NT2/D1 (cell line): ENCODE measurements around the gene NOVA2.
A peak's percentile ranks its signal among the peaks of the same experiment; 100 is the strongest.
"Not testable (repeated sequence)": the region's sequence is repeated elsewhere in the genome, so short reads cannot be mapped to it uniquely, and the experiment has no call there.

Experiments used
- DNase-seq: peaks from one replicate; pipeline ENCODE4 v3.0.0-alpha.2; 2011; ENCODE audit warnings: low read depth, low spot score
- H3K27me3 ChIP-seq: 2 replicates; pipeline ENCODE4 v1.6.0; 2011; ENCODE audit warnings: mild to moderate bottlenecking; ENCODE audit not compliant: insufficient read length, insufficient read depth
- H3K36me3 ChIP-seq: 2 replicates; pipeline ENCODE4 v1.6.1; 2011; ENCODE audit warnings: mild to moderate bottlenecking, low read length, mixed read lengths; ENCODE audit not compliant: insufficient read depth, insufficient read length
- H3K4me1 ChIP-seq: 2 replicates; pipeline ENCODE4 v1.5.1; 2011; ENCODE audit not compliant: insufficient read depth, insufficient read length
- H3K4me3 ChIP-seq: 2 replicates; pipeline ENCODE4 v1.5.1; 2011; ENCODE audit warnings: low read depth; ENCODE audit not compliant: insufficient read length
- H3K9ac ChIP-seq: 2 replicates; pipeline ENCODE4 v1.6.0; 2011; ENCODE audit warnings: low read depth; ENCODE audit not compliant: insufficient read length
- H3K9me3 ChIP-seq: 2 replicates; pipeline ENCODE4 v1.5.1; 2011; ENCODE audit warnings: mild to moderate bottlenecking, low read length; ENCODE audit not compliant: insufficient read depth
- SUZ12 ChIP-seq: IDR thresholded peaks from 2 replicates; pipeline ENCODE4 v1.6.1; 2011; ENCODE audit not compliant: insufficient read length, insufficient read depth; ENCODE audit errors: extremely low read depth
- YY1 ChIP-seq: IDR thresholded peaks from 2 replicates; pipeline ENCODE4 v1.6.1; 2011; ENCODE audit not compliant: insufficient read length, insufficient read depth
- ZNF274 ChIP-seq: IDR thresholded peaks from 2 replicates; pipeline ENCODE4 v1.6.1; 2011; ENCODE audit warnings: mild to moderate bottlenecking, low read depth, low read length

The NOVA2 gene

DNA sequence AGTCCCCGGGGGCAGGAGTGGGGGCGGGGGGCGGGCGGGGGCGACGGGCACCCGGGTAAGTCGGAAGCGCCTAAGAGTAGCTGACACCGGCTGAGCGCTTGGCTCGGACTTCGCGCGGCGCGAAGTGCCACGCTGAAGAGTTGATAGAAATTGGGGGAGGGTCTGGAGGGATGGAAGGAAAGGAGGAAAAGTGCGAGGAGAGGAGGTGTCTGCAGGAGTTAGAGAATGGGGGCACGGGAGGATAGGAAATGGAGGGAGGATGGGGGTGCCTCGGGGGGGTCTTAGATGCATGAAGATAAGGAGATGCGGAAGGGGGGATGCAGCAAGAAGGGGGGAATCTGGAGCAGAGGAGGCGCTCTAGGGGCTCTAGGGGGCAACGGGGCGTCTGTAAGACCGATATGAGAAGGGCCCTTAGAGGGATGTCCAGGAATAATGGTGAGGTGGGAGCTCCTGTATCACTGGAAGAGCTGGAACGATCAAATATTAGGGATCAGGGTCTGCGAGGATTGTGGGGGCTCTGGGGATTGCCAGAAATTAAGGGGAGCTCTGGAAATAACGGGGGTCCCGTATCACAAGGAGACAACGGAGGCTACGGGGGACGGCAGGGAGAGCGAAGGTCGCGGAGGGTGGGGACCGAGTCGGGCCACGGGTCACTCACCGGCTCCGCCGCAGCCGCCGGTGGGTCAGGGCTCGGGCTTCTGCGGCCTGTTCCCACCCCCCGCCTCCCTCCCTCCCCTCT is 71.6 kb downstream of the NOVA2 start, which contains the start of gene MYPOP:
TSS of gene MYPOP (minus strand) at position 702 of the 739 bp plus-strand sequence. CDS start 840 bp downstream, outside the sequence.
- TF ChIP-seq SUZ12 (no peak), YY1 (no peak), ZNF274 (no peak)
- peak within 1 kb of the TSS; percentile 63 for H3K4me3 ChIP-seq
- peak within 1 kb of the TSS; percentile 76 for H3K9ac ChIP-seq
- no peaks in the 10 kb centered on the region for H3K9me3 ChIP-seq
- no peak for DNase-seq
- peaks cover 3% of the 10 kb centered on the region for H3K4me1 ChIP-seq
- H3K27me3 ChIP-seq, result peaks cover 18% of the 10 kb centered on the region
- peaks cover 3% of the 10 kb centered on the region for H3K36me3 ChIP-seq

GRCh38 chr19:45901432-45901911 is 72.2 kb downstream of the NOVA2 start:
- Histone ChIP-seq H3K27me3 (peaks cover 18% of the 10 kb centered on the region), H3K9ac (peak overlapping the region; percentile 74), H3K36me3 (peaks cover 3% of the 10 kb centered on the region), H3K4me3 (peak overlapping the region; percentile 46), H3K4me1 (peaks cover 3% of the 10 kb centered on the region), H3K9me3 (no peaks in the 10 kb centered on the region)
- DNase-seq, result no peak
- TF ChIP-seq ZNF274 (no peak), SUZ12 (no peak), YY1 (no peak)

DNA sequence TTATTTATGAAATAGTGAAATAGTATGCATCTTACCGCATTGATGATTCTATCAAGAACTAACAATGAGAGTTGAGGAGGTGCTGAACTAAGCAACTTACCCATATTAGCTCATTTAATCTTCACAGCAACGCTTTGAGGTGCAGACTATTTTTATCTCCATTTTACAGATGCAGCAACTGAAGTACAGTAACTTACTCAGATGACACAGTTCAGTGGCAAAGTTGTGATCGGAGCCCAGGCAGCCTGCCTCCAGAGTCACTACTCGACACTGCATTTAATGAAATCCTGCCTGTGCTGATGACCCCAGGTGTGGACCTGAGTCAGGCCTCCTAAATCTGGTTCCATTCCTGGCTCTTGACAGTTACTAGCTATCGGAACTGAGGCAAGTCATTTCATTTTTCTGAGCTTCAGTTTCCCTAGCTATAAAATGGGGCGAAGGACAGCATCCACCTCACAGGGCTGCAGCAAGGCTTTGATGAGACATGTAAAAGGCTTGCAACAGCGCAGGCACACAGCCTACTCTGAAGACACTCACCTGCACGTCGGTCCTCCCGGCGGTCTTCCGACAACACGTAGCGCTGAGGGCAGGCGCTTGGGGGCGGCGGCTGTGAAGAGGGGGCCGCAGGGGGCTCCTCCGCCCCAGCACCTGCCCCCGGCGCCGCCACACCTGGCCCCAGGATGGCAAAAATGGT is 72.8 kb downstream of the NOVA2 start:
- no peaks in the 10 kb centered on the region for H3K9me3 ChIP-seq
- DNase-seq, result no peak
- H3K36me3 ChIP-seq, result peaks cover 3% of the 10 kb centered on the region
- H3K4me3 ChIP-seq, result peak overlapping the region; percentile 46
- peaks cover 3% of the 10 kb centered on the region for H3K4me1 ChIP-seq
- TF ChIP-seq ZNF274 (no peak), YY1 (no peak), SUZ12 (no peak)
- H3K27me3 ChIP-seq, result peaks cover 18% of the 10 kb centered on the region
- peak overlapping the region; percentile 74 for H3K9ac ChIP-seq

DNA sequence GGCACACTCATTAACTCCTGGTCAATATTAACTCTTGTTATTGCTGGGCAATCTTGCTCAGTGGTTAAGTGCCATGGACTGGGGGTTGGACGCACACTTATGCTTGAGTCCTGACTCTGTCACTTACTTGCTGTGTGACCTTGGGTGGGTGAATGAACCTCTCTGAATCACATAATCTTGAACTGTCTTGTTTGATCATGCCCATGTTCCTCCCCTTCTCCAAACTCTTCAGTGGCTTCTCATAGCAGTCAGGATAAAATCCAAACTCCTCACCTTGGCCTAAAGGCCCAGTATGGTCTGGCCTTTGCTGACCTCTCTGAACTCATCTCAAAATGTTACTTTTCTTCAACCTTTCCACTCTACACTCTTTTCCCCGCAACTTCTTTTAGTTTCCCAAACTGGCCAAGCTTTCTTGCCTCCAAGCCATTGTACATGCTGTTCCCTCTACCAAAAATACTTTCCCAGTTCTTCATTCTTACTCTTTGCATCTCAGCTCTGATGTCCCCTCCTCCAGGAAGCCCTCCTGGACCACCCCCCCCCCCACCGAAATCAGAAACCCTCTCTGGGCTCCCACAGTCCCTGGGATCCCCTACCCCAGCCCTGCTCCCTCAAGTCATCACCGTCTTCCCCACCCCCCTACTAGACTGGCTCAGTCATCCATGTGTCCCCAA is 73.6 kb downstream of the NOVA2 start:
- peaks cover 6% of the 10 kb centered on the region for H3K4me1 ChIP-seq
- peaks cover 3% of the 10 kb centered on the region for H3K36me3 ChIP-seq
- no peak overlapping the region for H3K9ac ChIP-seq
- no peaks in the 10 kb centered on the region for H3K9me3 ChIP-seq
- no peak for DNase-seq
- no peak for TF ChIP-seq ZNF274
- TF ChIP-seq SUZ12, result no peak
- no peak for TF ChIP-seq YY1
- H3K4me3 ChIP-seq, result no peak overlapping the region
- H3K27me3 ChIP-seq, result peaks cover 18% of the 10 kb centered on the region

GRCh38 chr19:45899253-45899652 is 74.4 kb downstream of the NOVA2 start:
- Histone ChIP-seq H3K36me3 (peaks cover 3% of the 10 kb centered on the region), H3K27me3 (peaks cover 18% of the 10 kb centered on the region), H3K9me3 (no peaks in the 10 kb centered on the region), H3K9ac (no peak overlapping the region), H3K4me1 (peaks cover 6% of the 10 kb centered on the region), H3K4me3 (no peak overlapping the region)
- TF ChIP-seq YY1 (no peak), ZNF274 (no peak), SUZ12 (no peak)
- DNase-seq, result no peak

DNA sequence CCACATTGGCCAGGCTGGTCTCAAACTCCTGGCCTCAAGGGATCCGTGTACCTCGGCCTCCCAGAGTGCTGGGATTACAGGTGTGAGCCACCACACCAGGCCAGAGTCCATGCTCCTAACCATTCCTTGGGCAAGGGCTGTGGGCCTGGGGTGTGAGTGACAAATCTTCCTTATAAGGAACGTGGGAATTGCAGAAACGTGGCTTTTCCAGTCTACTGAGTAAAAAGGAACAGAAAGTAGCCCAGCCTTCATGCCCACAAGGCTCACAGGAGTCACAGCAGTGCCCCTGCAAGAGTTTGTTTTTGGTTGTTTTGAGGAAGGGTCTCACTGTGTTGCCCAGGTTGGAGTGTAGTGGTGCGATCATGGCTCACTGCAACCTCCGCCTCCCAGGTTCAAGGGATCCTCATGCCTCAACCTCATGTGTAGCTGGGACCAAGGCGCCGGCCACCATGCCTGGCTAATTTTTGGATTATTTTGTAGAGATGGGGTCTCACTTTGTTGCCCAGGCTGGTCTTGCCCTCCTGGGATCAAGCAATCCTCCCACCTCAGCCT is 76.3 kb downstream of the NOVA2 start:
- Histone ChIP-seq H3K9me3 (no peaks in the 10 kb centered on the region), H3K4me1 (peaks cover 6% of the 10 kb centered on the region), H3K27me3 (peaks cover 18% of the 10 kb centered on the region), H3K9ac (no peak overlapping the region), H3K4me3 (no peak overlapping the region), H3K36me3 (peaks cover 3% of the 10 kb centered on the region)
- TF ChIP-seq YY1 (no peak), SUZ12 (no peak), ZNF274 (no peak)
- DNase-seq, result no peak

DNA sequence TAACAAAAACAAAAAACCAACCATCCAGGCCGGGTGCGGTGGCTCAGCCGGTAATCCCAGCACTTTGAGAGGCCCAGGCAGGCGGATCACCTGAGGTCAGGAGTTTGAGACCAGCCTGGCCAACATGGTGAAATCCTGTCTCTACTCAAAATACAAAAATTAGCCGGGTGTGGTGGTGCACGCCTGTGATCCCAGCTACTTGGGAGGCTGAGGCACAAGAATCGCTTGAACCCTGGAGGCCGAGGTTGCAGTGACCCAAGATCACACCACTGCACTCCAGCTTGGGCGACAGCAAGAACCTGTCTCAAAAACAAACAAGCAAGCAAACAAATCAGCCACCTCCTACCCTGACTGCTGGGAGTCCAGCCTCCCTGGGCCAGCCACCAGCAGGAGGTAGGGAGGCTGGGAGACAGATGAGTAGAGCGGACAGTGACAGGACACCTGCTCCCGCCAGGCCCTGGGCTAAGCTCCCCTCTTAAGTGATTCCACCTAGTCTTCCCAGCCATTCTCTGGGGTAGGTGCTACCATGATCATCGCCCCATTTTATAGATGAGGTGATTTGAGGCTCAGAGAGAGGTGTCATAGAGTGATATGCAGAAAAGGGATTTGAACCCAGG is 77.6 kb downstream of the NOVA2 start:
- H3K27me3 ChIP-seq, result peaks cover 12% of the 10 kb centered on the region
- H3K9me3 ChIP-seq, H3K9ac ChIP-seq, H3K36me3 ChIP-seq, H3K4me3 ChIP-seq, H3K4me1 ChIP-seq, DNase-seq: not testable (repeated sequence)
